ENCODE measurements around the gene MAN2B2.
A peak's percentile ranks its signal among the peaks of the same experiment; 100 is the strongest.

Gene MAN2B2

GRCh38 chr4:6581566-6582121, 6.7 kb downstream of the MAN2B2 start:
- TF ChIP-seq FOXA1 (IDR thresholded peaks at IDR 0.05): no peak
- TF ChIP-seq BHLHE40 (IDR thresholded peaks at IDR 0.05; ENCODE audit: borderline replicate concordance): no peak
- no peak for TF ChIP-seq TARDBP (IDR thresholded peaks at IDR 0.05)
- no peak for TF ChIP-seq FOXM1 (IDR thresholded peaks at IDR 0.05; ENCODE audit: borderline replicate concordance)
- TF ChIP-seq SUZ12 (IDR thresholded peaks at IDR 0.05): no peak
- TF ChIP-seq FOXK2 (IDR thresholded peaks at IDR 0.05): no peak
- no peak for TF ChIP-seq SP1 (IDR thresholded peaks at IDR 0.05)
- TF ChIP-seq ARNT (IDR thresholded peaks at IDR 0.05): no peak
- no peak for TF ChIP-seq ELF4 (IDR thresholded peaks at IDR 0.05)
- no peak for TF ChIP-seq HDGF (IDR thresholded peaks at IDR 0.05; ENCODE audit: borderline replicate concordance)
- no peak for TF ChIP-seq LEF1 (IDR thresholded peaks at IDR 0.05; ENCODE audit: borderline replicate concordance)
- no peak for TF ChIP-seq PKNOX1 (IDR thresholded peaks at IDR 0.05)
- TF ChIP-seq ZNF384 (IDR thresholded peaks at IDR 0.05): no peak
- no peak for TF ChIP-seq CTBP1 (IDR thresholded peaks at IDR 0.05; ENCODE audit: borderline replicate concordance)
- TF ChIP-seq L3MBTL2 (conservative IDR thresholded peaks at IDR 0.05): no peak
- no peak for TF ChIP-seq NFRKB (IDR thresholded peaks at IDR 0.05)
- no peak for DNase-seq (ENCODE audit: extremely low spot score)
- ChIA-PET POLR2A (interaction anchor here (1.2 kb wide), 1 partner anchor 92 kb away, joined by 3 read pairs; a partner anchor contains a TSS), CTCF (no interaction called here)

GRCh38 chr4:6582889-6583490, 8.0 kb downstream of the MAN2B2 start:
- peak; percentile 68 for DNase-seq (ENCODE audit: extremely low spot score)
- ChIA-PET POLR2A (interaction anchor here (1.2 kb wide), 1 partner anchor 91 kb away, joined by 3 read pairs; a partner anchor contains a TSS), CTCF (no interaction called here)
- TF ChIP-seq ELF4 (IDR thresholded peaks at IDR 0.05): no peak
- no peak for TF ChIP-seq L3MBTL2 (conservative IDR thresholded peaks at IDR 0.05)
- no peak for TF ChIP-seq LEF1 (IDR thresholded peaks at IDR 0.05; ENCODE audit: borderline replicate concordance)
- TF ChIP-seq ARNT (IDR thresholded peaks at IDR 0.05): no peak
- no peak for TF ChIP-seq BHLHE40 (IDR thresholded peaks at IDR 0.05; ENCODE audit: borderline replicate concordance)
- no peak for TF ChIP-seq ZNF384 (IDR thresholded peaks at IDR 0.05)
- TF ChIP-seq SUZ12 (IDR thresholded peaks at IDR 0.05): no peak; the same call in 1 of the 2 replicates
- no peak for TF ChIP-seq PKNOX1 (IDR thresholded peaks at IDR 0.05)
- no peak for TF ChIP-seq FOXK2 (IDR thresholded peaks at IDR 0.05)
- TF ChIP-seq HDGF (IDR thresholded peaks at IDR 0.05; ENCODE audit: borderline replicate concordance): no peak
- no peak for TF ChIP-seq CTBP1 (IDR thresholded peaks at IDR 0.05; ENCODE audit: borderline replicate concordance)
- no peak for TF ChIP-seq SP1 (IDR thresholded peaks at IDR 0.05)
- TF ChIP-seq NFRKB (IDR thresholded peaks at IDR 0.05): no peak
- TF ChIP-seq TARDBP (IDR thresholded peaks at IDR 0.05): no peak
- no peak for TF ChIP-seq FOXA1 (IDR thresholded peaks at IDR 0.05)
- no peak for TF ChIP-seq FOXM1 (IDR thresholded peaks at IDR 0.05; ENCODE audit: borderline replicate concordance)

- CTCF ChIA-PET: no interaction called here
- no peak for DNase-seq (ENCODE audit: extremely low spot score)
- POLR2A ChIA-PET: no interaction called here
- no peak for TF ChIP-seq L3MBTL2 (conservative IDR thresholded peaks at IDR 0.05)
- TF ChIP-seq CTBP1 (IDR thresholded peaks at IDR 0.05; ENCODE audit: borderline replicate concordance): no peak
- TF ChIP-seq TARDBP (IDR thresholded peaks at IDR 0.05): no peak
- no peak for TF ChIP-seq FOXM1 (IDR thresholded peaks at IDR 0.05; ENCODE audit: borderline replicate concordance)
- TF ChIP-seq ARNT (IDR thresholded peaks at IDR 0.05): no peak
- no peak for TF ChIP-seq HDGF (IDR thresholded peaks at IDR 0.05; ENCODE audit: borderline replicate concordance)
- TF ChIP-seq FOXA1 (IDR thresholded peaks at IDR 0.05): no peak
- TF ChIP-seq ZNF384 (IDR thresholded peaks at IDR 0.05): no peak
- no peak for TF ChIP-seq FOXK2 (IDR thresholded peaks at IDR 0.05)
- no peak for TF ChIP-seq BHLHE40 (IDR thresholded peaks at IDR 0.05; ENCODE audit: borderline replicate concordance)
- TF ChIP-seq SP1 (IDR thresholded peaks at IDR 0.05): no peak
- no peak for TF ChIP-seq SUZ12 (IDR thresholded peaks at IDR 0.05)
- no peak for TF ChIP-seq NFRKB (IDR thresholded peaks at IDR 0.05)
- TF ChIP-seq ELF4 (IDR thresholded peaks at IDR 0.05): no peak
- no peak for TF ChIP-seq LEF1 (IDR thresholded peaks at IDR 0.05; ENCODE audit: borderline replicate concordance)
- no peak for TF ChIP-seq PKNOX1 (IDR thresholded peaks at IDR 0.05)
Observed at GRCh38 chr4:6584865-6585264, 9.9 kb downstream of the MAN2B2 start.

GRCh38 chr4:6586715-6587325, 11.8 kb downstream of the MAN2B2 start:
- ChIA-PET CTCF (no interaction called here), POLR2A (interaction anchor here (1.3 kb wide), 1 partner anchor 13 kb away, joined by 3 read pairs; no protein-coding TSS in a partner anchor)
- DNase-seq (ENCODE audit: extremely low spot score): no peak
- no peak for TF ChIP-seq FOXK2 (IDR thresholded peaks at IDR 0.05)
- no peak for TF ChIP-seq SP1 (IDR thresholded peaks at IDR 0.05)
- TF ChIP-seq ELF4 (IDR thresholded peaks at IDR 0.05): no peak
- TF ChIP-seq L3MBTL2 (conservative IDR thresholded peaks at IDR 0.05): no peak
- no peak for TF ChIP-seq NFRKB (IDR thresholded peaks at IDR 0.05)
- no peak for TF ChIP-seq SUZ12 (IDR thresholded peaks at IDR 0.05)
- no peak for TF ChIP-seq LEF1 (IDR thresholded peaks at IDR 0.05; ENCODE audit: borderline replicate concordance)
- TF ChIP-seq HDGF (IDR thresholded peaks at IDR 0.05; ENCODE audit: borderline replicate concordance): no peak
- TF ChIP-seq TARDBP (IDR thresholded peaks at IDR 0.05): no peak
- TF ChIP-seq PKNOX1 (IDR thresholded peaks at IDR 0.05): no peak
- no peak for TF ChIP-seq ARNT (IDR thresholded peaks at IDR 0.05)
- no peak for TF ChIP-seq FOXA1 (IDR thresholded peaks at IDR 0.05)
